Stimulated activated naive B cell treated with anti-CD40 and anti-IgM and Interleukin-4, amounts not matched to agents 10 μg/mL and 1 μg/mL and 100 μg/mL, for 72 hours (primary cell): ENCODE measurements around the gene MST1R.

Experiments used
- ATAC-seq, 2 donors: fragments of 150-1000 bp; cut with Tn5 transposase; replicated peaks; 2 replicates each; pipeline ENCODE4 v1.10.0; 2021; ENCODE audit warnings: moderate library complexity in 1 of 2
- DNase-seq: peaks from one replicate; pipeline ENCODE4 v3.0.0; 2021
- H3K27ac Mint-ChIP-seq: one replicate; pipeline ENCODE4 v1.8.0; 2022; ENCODE audit warnings: mild to moderate bottlenecking, mixed read lengths
- H3K27me3 Mint-ChIP-seq, 2 donors: one replicate each; pipeline ENCODE4 v1.8.0; 2022; ENCODE audit warnings: mixed read lengths in 2 of 2
- H3K36me3 Mint-ChIP-seq, 2 donors: one replicate each; pipeline ENCODE4 v1.8.0; 2022; ENCODE audit warnings: mixed read lengths in 2 of 2, mild to moderate bottlenecking in 1 of 2
- H3K4me1 Mint-ChIP-seq, 2 donors: one replicate each; pipeline ENCODE4 v1.8.0; 2022; ENCODE audit warnings: mixed read lengths in 2 of 2, mild to moderate bottlenecking in 1 of 2
- H3K4me3 Mint-ChIP-seq, 2 donors: one replicate each; pipeline ENCODE4 v1.8.0; 2022; ENCODE audit warnings: mild to moderate bottlenecking in 2 of 2, mixed read lengths in 2 of 2, moderate library complexity in 1 of 2
- H3K9me3 Mint-ChIP-seq, 2 donors: one replicate each; pipeline ENCODE4 v1.8.0; 2022; ENCODE audit warnings: mixed read lengths in 2 of 2, mild to moderate bottlenecking in 1 of 2

The MST1R gene

DNA sequence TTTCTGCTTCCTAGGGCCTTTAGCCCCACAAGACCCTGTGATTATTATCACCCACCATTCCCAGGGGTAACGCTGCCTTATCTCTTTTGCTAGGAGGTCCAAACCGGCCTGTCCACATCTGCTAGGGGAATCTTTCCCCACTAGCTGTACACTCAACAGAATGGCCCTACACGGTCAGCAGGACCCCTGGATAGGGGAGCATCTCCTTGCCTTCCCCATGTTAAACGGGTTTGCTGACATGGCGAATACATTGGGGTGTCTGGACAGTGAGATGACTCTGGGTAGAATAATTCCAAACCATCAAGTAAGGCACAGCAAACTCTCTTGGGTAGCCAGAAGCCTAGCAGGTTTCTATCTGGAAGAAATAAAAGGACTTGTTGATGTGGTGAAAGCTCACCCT is 48.0 kb downstream of the MST1R start:
- no peak overlapping the region for H3K27ac Mint-ChIP-seq
- H3K27me3 Mint-ChIP-seq = no peaks in the 10 kb centered on the region
- no peaks in the 10 kb centered on the region for H3K36me3 Mint-ChIP-seq
- peaks cover 6 to 8% of the 10 kb centered on the region in 2 donors for H3K4me1 Mint-ChIP-seq
- no peak for ATAC-seq
- peak overlapping the region; percentile 95 for H3K4me3 Mint-ChIP-seq
- no peak for DNase-seq
- H3K9me3 Mint-ChIP-seq = no peaks in the 10 kb centered on the region

DNA sequence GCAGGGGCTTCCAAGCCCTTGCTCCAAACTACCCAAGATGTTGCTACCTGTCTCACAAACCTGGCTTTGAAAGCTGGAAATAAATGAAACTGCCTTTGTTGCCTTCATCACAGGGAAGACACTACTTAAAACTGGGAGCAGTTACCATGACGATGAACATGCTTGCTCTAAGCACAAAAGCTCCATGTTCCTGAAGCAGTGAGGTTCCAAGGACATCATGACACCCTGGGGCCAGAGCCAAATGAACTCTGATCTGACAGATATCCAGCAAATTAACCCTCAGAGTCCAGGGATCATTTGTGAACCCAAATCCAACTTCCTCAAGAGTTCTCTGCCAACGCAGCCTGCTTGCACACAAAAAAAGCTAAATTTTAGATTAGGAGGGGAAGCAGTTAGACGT is 58.0 kb downstream of the MST1R start:
- H3K36me3 Mint-ChIP-seq = peaks cover 11 to 17% of the 10 kb centered on the region in 2 donors
- no peak overlapping the region for H3K4me3 Mint-ChIP-seq
- peaks cover 0 to 6% of the 10 kb centered on the region in 2 donors for H3K4me1 Mint-ChIP-seq
- no peaks in the 10 kb centered on the region for H3K9me3 Mint-ChIP-seq
- no peaks in the 10 kb centered on the region for H3K27me3 Mint-ChIP-seq
- DNase-seq = no peak
- no peak for ATAC-seq
- no peak overlapping the region for H3K27ac Mint-ChIP-seq

DNA sequence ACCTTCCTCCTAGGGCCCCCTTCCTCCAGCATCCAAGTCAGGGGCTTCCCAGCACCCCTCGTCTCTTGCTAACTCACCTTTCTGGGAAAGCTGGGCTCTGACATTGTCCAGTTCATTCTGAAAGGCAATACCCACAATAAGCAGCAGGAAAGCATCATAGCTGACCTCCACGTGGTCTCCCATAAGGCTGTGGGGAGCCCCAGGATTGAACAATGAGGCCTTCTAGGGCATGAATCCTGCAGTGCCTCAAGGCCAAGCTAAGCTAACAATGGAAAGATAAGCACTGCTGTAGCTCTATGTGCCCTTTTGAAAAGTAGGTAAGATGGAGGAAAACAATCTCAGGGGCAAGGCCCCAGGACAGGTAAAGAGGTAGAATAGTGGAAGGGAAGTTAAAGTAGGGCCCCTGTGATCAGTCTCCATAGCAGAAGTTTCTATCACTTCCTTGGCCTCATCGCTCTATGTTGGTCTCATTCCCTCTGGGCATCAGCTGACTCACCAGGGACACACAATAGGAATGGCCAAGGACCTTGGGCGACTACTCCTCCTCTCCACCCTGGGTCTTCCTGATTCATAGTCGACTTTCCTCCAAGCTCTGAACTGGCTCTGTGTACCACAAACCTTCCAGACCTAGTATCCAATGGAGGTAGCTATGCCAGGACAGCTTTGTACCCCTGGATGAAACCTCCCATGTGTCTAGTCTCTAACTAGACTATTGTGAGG is 59.0 kb downstream of the MST1R start:
- no peak for DNase-seq
- Mint-ChIP-seq H3K4me1 (peaks cover 0 to 7% of the 10 kb centered on the region in 2 donors), H3K27ac (no peak overlapping the region), H3K4me3 (no peak overlapping the region), H3K27me3 (no peaks in the 10 kb centered on the region), H3K9me3 (no peaks in the 10 kb centered on the region), H3K36me3 (peaks cover 9 to 17% of the 10 kb centered on the region in 2 donors)
- no peak for ATAC-seq

DNA sequence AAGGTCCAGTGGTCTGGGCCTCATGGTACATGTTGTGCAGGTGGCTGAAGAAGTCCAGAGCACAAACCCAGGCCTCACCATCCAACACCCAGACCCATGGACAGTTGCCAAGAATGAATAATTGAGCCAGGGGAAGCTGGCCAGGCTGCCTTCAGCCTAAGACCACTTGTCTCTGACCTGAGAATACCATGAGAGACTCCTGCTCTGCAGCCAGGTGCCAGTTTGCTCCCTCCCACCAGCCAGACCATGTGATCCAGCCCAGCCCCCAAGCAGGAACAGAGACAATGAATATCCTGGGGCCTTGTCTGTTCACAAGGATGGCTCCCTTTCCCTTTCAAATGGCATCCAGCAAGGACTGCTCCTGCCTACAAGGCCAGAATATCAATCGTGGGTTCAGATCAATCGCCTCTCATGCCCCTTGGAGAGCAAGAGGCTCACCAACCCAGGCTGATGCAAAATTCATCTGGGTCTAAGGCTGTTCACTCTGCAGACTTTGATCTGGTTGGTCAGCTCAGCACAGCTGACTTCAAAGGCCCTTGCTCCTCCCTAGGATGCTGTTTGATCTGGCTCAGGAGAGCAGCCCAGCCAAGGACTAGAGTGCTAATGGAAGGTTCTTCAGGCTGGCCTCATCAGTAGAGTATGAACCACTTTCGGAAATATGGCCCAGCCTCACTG is 60.7 kb downstream of the MST1R start:
- no peak overlapping the region for H3K27ac Mint-ChIP-seq
- peaks cover 2 to 7% of the 10 kb centered on the region in 2 donors for H3K4me1 Mint-ChIP-seq
- H3K36me3 Mint-ChIP-seq = peaks cover 9 to 17% of the 10 kb centered on the region in 2 donors
- no peaks in the 10 kb centered on the region for H3K9me3 Mint-ChIP-seq
- no peak for DNase-seq
- no peak for ATAC-seq
- no peaks in the 10 kb centered on the region for H3K27me3 Mint-ChIP-seq
- no peak overlapping the region for H3K4me3 Mint-ChIP-seq

DNA sequence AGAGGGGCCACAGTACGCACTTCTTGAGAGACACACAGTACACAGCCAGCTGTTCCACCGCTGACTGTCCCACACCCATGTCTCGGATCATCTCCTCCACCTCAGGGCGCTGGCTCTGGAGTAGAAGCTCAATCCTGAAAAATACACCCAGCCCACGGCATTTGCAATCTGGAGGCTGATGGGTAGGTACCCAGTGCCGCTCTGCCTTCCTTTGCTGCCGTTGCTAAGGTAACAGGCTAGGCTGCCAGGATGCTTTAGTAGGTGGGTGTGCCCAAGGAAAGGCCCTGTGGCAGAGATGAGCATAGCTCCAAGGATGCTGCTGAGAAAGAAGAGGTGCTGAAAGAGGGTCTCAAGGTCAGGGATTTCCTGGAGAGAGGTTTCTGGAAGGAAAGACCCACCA is 61.9 kb downstream of the MST1R start:
- ATAC-seq = no peak
- DNase-seq = no peak
- Mint-ChIP-seq H3K36me3 (peaks cover 10 to 12% of the 10 kb centered on the region in 2 donors), H3K27me3 (no peaks in the 10 kb centered on the region), H3K9me3 (no peaks in the 10 kb centered on the region), H3K4me1 (peaks cover 2 to 7% of the 10 kb centered on the region in 2 donors), H3K27ac (no peak overlapping the region), H3K4me3 (no peak overlapping the region)

DNA sequence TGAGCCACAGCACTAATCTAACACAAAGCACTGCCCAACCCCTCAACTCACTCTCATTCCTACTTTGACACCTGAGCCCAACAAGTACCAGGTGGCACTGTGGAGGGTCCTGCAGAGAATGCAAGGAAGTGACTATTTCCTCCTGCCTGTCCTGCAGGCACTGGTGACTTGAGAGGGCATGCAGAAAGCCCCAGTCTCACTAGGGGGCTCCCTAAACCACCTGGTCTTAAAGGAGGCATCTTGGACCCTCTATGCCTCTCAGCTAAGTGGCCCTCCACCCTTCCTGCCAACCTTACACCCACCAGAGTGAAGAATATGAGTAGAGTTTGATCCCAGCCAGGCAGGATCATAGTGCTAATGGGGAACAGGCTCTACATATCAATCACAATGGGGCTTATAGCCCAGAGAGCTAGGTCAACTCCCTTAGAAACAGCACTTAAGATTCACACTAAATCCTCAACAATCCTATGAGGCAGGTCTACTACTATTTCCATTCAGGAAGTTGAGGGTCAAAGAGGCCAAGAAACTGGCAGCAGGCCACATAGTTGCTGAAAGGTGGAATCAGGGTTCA is 62.5 kb downstream of the MST1R start:
- Mint-ChIP-seq H3K4me3 (no peak overlapping the region), H3K27me3 (no peaks in the 10 kb centered on the region), H3K9me3 (no peaks in the 10 kb centered on the region), H3K36me3 (peaks cover 10 to 12% of the 10 kb centered on the region in 2 donors), H3K4me1 (peaks cover 2 to 7% of the 10 kb centered on the region in 2 donors), H3K27ac (no peak overlapping the region)
- DNase-seq = no peak
- ATAC-seq = peak; percentile 23 to 46

DNA sequence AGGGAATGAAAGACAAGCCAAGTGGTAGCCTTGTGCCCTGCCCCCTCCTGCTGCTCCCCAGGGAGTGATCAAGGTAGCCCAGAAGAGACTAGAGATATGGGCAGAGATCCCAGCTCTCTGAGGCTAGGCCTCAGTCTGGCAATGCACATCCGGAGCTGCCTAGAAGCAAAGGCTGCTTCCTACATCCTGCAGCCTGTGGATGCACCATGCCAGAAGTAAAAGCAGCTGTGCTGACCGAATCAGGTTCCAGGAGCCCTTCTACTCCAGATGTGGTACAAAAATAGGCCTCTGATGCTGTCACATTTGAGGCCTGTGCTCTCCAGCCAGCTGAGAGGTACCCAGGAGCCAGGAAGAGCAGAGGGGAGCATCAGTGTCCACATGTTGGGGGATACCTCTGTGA is 63.3 kb downstream of the MST1R start:
- Mint-ChIP-seq H3K4me3 (no peak overlapping the region), H3K4me1 (peaks cover 2 to 7% of the 10 kb centered on the region in 2 donors), H3K36me3 (peaks cover 8% of the 10 kb centered on the region in 2 donors), H3K27ac (no peak overlapping the region), H3K9me3 (no peaks in the 10 kb centered on the region), H3K27me3 (no peaks in the 10 kb centered on the region)
- DNase-seq (no peak), ATAC-seq (no peak)

DNA sequence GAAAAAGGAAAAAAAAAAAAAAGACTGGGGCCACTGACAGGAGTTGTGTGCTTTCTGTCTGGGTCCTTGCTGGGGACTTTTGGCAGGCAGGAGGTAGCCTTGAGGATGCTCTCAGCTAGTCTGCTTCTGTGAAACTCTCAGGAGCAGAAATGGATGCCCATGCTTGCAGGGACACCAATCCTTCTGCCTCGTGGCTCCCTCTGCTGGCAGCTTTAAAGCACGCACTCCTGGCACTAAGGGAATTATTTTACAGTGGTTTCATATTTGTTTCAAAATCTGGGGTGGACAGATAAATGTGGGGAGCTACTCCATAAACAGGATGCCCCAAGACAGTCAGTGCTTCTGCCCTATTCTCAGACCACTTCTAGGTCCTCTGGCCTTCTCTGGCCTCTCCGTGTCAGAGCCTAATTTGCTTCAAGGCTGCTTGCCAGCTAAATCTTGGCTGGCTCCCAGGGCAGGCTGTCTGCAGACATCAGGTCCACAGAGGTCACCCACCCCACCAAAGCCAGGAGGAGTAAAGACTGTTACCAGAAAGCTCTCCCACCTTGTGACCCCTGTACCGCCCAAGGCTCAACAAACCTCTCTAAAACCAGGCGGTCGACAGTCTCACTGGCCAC is 64.4 kb downstream of the MST1R start:
- DNase-seq (peak; percentile 42), ATAC-seq (peak; percentile 95 to 96)
- peaks cover 2 to 7% of the 10 kb centered on the region in 2 donors for H3K4me1 Mint-ChIP-seq
- H3K9me3 Mint-ChIP-seq = no peaks in the 10 kb centered on the region
- H3K36me3 Mint-ChIP-seq = peaks cover 6 to 13% of the 10 kb centered on the region in 2 donors
- no peak overlapping the region for H3K27ac Mint-ChIP-seq
- H3K4me3 Mint-ChIP-seq = no peak overlapping the region
- no peaks in the 10 kb centered on the region for H3K27me3 Mint-ChIP-seq
